Right ventricle myocardium inferior (tissue), 1 donor: ENCODE measurements around the gene ZNF778. TPM values are rescaled to one million over a fixed set of nuclear protein-coding genes. Genes with fewer than 3 reads are reported as not detected.
A peak's percentile ranks its signal among the peaks of the same experiment; 100 is the strongest.
"Not testable (repeated sequence)": the region's sequence is repeated elsewhere in the genome, so short reads cannot be mapped to it uniquely, and the experiment has no call there.

Experiments
- ATAC-seq: fragments of 200-7000 bp; cut with Tn5 transposase; one replicate; pipeline ENCODE4 v1.9.1; 2020; ENCODE audit warnings: mild to moderate bottlenecking, moderate library complexity
- DNase-seq: peaks from one replicate; pipeline ENCODE4 v3.0.0; 2021; ENCODE audit errors: missing footprints
- intact Hi-C: fragments of 100-400 bp; cut with DNase I; formaldehyde crosslinking; loops from one replicate; pipeline ENCODE4 v1.11.0; 2022
- total RNA-seq: library from RNA; stranded (reverse); fragmentation: NEBNext Ultra II Directional; extraction: Animal tissue kit (Norgen Biotek cat#: 25700); gene quantifications from one replicate; pipeline ENCODE4 v1.2.1, GENCODE V29; 2021
- donor health status: DM: no; HTN: yes; CAD: no; lungs with severe emphysema.

The ZNF778 gene
- total RNA-seq, 1 donor from 2014 or later: 6.9 TPM

- ATAC-seq: no peak
- intact Hi-C loops: no loop called here
- no peak for DNase-seq
Observed at GRCh38 chr16:89178453-89179147, 38.9 kb upstream of the ZNF778 start.

- DNase-seq: no peak
- intact Hi-C loops: no loop called here
- peak; percentile 25 for ATAC-seq
Observed at GRCh38 chr16:89179148-89179484, 38.4 kb upstream of the ZNF778 start.

- intact Hi-C loops: no loop called here
- ATAC-seq: no peak
- no peak for DNase-seq
Observed at GRCh38 chr16:89179656-89180315, 37.7 kb upstream of the ZNF778 start.

- ATAC-seq (no peak), DNase-seq (no peak)
- intact Hi-C loops: no loop called here
Observed at GRCh38 chr16:89183463-89183862, 34.0 kb upstream of the ZNF778 start.

GRCh38 chr16:89183975-89184676 lies 33.4 kb upstream of the ZNF778 start:
- DNase-seq (no peak), ATAC-seq (no peak)
- intact Hi-C loops: no loop called here

GRCh38 chr16:89184677-89184932 lies 32.9 kb upstream of the ZNF778 start:
- DNase-seq: no peak
- ATAC-seq: no peak
- intact Hi-C loops: no loop called here

GRCh38 chr16:89184933-89185794 lies 32.3 kb upstream of the ZNF778 start:
- intact Hi-C loops: no loop called here
- DNase-seq: no peak
- no peak for ATAC-seq

- ATAC-seq, intact Hi-C loops, DNase-seq: not testable (repeated sequence)
Observed at GRCh38 chr16:89185887-89186592, 31.5 kb upstream of the ZNF778 start.

GRCh38 chr16:89186593-89187031 lies 30.9 kb upstream of the ZNF778 start:
- DNase-seq, intact Hi-C loops, ATAC-seq: not testable (repeated sequence)

- intact Hi-C loops: no loop called here
Observed at GRCh38 chr16:89187032-89187769, 30.3 kb upstream of the ZNF778 start.

GRCh38 chr16:89187770-89188392 lies 29.6 kb upstream of the ZNF778 start:
- intact Hi-C loops: no loop called here
- ATAC-seq (no peak), DNase-seq (no peak)

More at GRCh38 chr16:89187032-89187769, 30.3 kb upstream of the ZNF778 start:
- DNase-seq: no peak
- no peak for ATAC-seq

- DNase-seq, intact Hi-C loops, ATAC-seq: not testable (repeated sequence)
Observed at GRCh38 chr16:89188471-89189357, 28.8 kb upstream of the ZNF778 start.

- intact Hi-C loops: no loop called here
- no peak for DNase-seq
Observed at GRCh38 chr16:89189358-89190025, 28.0 kb upstream of the ZNF778 start.

GRCh38 chr16:89190150-89190958 lies 27.1 kb upstream of the ZNF778 start:
- DNase-seq (peak; percentile 21), ATAC-seq (no peak)
- intact Hi-C loops: no loop called here

More at GRCh38 chr16:89189358-89190025, 28.0 kb upstream of the ZNF778 start:
- ATAC-seq: no peak
